Neural cell (in vitro differentiated cells): ENCODE data around the gene CD81. TPM values are rescaled to one million over a fixed set of nuclear protein-coding genes. Genes with fewer than 3 reads are reported as not detected.

Experiments
- H2AFZ ChIP-seq: fragments of 200-600, 300-800 bp; sonication (generic), shearing (Covaris generic); 2 replicates; pipeline ENCODE4 v1.6.0; 2014; ENCODE audit warnings: low read depth, mild to moderate bottlenecking, antibody characterized with exemption, low read length, moderate library complexity
- H3F3A ChIP-seq: fragments of 200-600 bp; shearing (Covaris generic); 2 replicates; pipeline ENCODE4 v1.6.1; 2016; ENCODE audit warnings: mild to moderate bottlenecking, moderate library complexity, mixed read lengths, antibody characterized with exemption, low read length; ENCODE audit not compliant: insufficient read depth, poor library complexity, severe bottlenecking
- H3K27ac ChIP-seq: fragments of 200-600, 300-800 bp; sonication (generic), shearing (Covaris generic); 2 replicates; pipeline ENCODE4 v1.5.1; 2014; ENCODE audit warnings: mild to moderate bottlenecking, low read length, moderate library complexity
- H3K27me3 ChIP-seq: fragments of 300-800, 200-600 bp; sonication (generic), shearing (Covaris generic); 2 replicates; pipeline ENCODE4 v1.6.0; 2014; ENCODE audit warnings: mild to moderate bottlenecking, low read depth, low read length, moderate library complexity; ENCODE audit not compliant: insufficient read depth
- H3K36me3 ChIP-seq: fragments of 300-800, 200-600 bp; sonication (generic), shearing (Covaris generic); 2 replicates; pipeline ENCODE4 v1.5.1; 2014; ENCODE audit warnings: mild to moderate bottlenecking, antibody characterized with exemption, low read length, moderate library complexity; ENCODE audit not compliant: insufficient read depth
- H3K4me2 ChIP-seq: fragments of 300-800, 200-600 bp; sonication (generic), shearing (Covaris generic); 2 replicates; pipeline ENCODE4 v1.6.0; 2014; ENCODE audit warnings: mild to moderate bottlenecking, low read length
- H3K4me3 ChIP-seq: fragments of 300-800, 200-600 bp; sonication (generic), shearing (Covaris generic); 2 replicates; pipeline ENCODE4 v1.5.1; 2014; ENCODE audit warnings: mild to moderate bottlenecking, low read length, moderate library complexity
- H3K79me2 ChIP-seq: fragments of 200-600 bp; shearing (Covaris generic); replicated peaks from 2 replicates; pipeline ENCODE4 v1.6.0; 2014; ENCODE audit warnings: mild to moderate bottlenecking, low read length, moderate library complexity; ENCODE audit not compliant: insufficient read depth
- H3K9ac ChIP-seq: fragments of 300-800, 200-600 bp; sonication (generic), shearing (Covaris generic); 2 replicates; pipeline ENCODE4 v1.6.1; 2016; ENCODE audit warnings: mild to moderate bottlenecking, low read length, mixed read lengths
- H3K9me2 ChIP-seq: fragments of 200-600 bp; shearing (Covaris generic); 2 replicates; pipeline ENCODE4 v1.6.1; 2016; ENCODE audit warnings: mild to moderate bottlenecking, low read length, mixed read lengths; ENCODE audit not compliant: insufficient read depth
- H3K9me3 ChIP-seq: fragments of 200-600, 300-800 bp; sonication (generic), shearing (Covaris generic); 2 replicates; pipeline ENCODE4 v1.6.1; 2016; ENCODE audit warnings: mild to moderate bottlenecking, mixed run types, low read length, moderate library complexity, mixed read lengths
- H4K20me1 ChIP-seq: fragments of 200-600 bp; shearing (Covaris generic); 2 replicates; pipeline ENCODE4 v1.6.1; 2016; ENCODE audit warnings: mild to moderate bottlenecking, mixed run types; ENCODE audit not compliant: insufficient read depth
- CTCF ChIP-seq: fragments of 450-650 bp; IDR thresholded peaks from 2 replicates; pipeline ENCODE4 v1.5.1; 2014; ENCODE audit warnings: antibody characterized with exemption, mild to moderate bottlenecking, moderate library complexity; ENCODE audit not compliant: poor library complexity, severe bottlenecking
- EP300 ChIP-seq: fragments of 450-650 bp; conservative IDR thresholded peaks from 2 replicates; pipeline ENCODE4 v1.6.1; 2014; ENCODE audit warnings: antibody characterized with exemption, mild to moderate bottlenecking, moderate library complexity; ENCODE audit not compliant: poor library complexity, severe bottlenecking
- EZH2 ChIP-seq: fragments of 200-600, 300-800 bp; shearing (Covaris generic), sonication (generic); IDR thresholded peaks from 2 replicates; pipeline ENCODE4 v1.6.1; 2014; ENCODE audit warnings: antibody characterized with exemption, low read length, borderline replicate concordance, mild to moderate bottlenecking; ENCODE audit not compliant: insufficient read depth, poor library complexity, severe bottlenecking
- MXI1 ChIP-seq: fragments of 450-650 bp; conservative IDR thresholded peaks from 2 replicates; pipeline ENCODE4 v1.6.1; 2014; ENCODE audit warnings: antibody characterized with exemption, mild to moderate bottlenecking; ENCODE audit not compliant: poor library complexity, severe bottlenecking
- POLR2AphosphoS5 ChIP-seq: IDR thresholded peaks from 2 replicates; pipeline ENCODE4 v1.6.1; 2012
- RAD21 ChIP-seq: fragments of 450-650 bp; conservative IDR thresholded peaks from 2 replicates; pipeline ENCODE4 v1.6.1; 2014; ENCODE audit warnings: antibody characterized with exemption, mild to moderate bottlenecking, moderate library complexity
- REST ChIP-seq: IDR thresholded peaks from 2 replicates; pipeline ENCODE4 v1.6.1; 2012; ENCODE audit warnings: borderline replicate concordance
- SMC3 ChIP-seq: fragments of 450-650 bp; conservative IDR thresholded peaks from 2 replicates; pipeline ENCODE4 v1.6.1; 2014; ENCODE audit warnings: antibody characterized with exemption, mild to moderate bottlenecking, moderate library complexity; ENCODE audit not compliant: poor library complexity
- TAF1 ChIP-seq: IDR thresholded peaks from 2 replicates; pipeline ENCODE4 v1.6.1; 2012; ENCODE audit warnings: low read depth
- polyA plus RNA-seq: library from polyadenylated mRNA; depleted of rRNA; stranded (reverse); fragments of >200 nt; gene quantifications from 2 replicates; pipeline ENCODE4 v1.2.3, GENCODE V29; 2014

The CD81 gene
- polyA plus RNA-seq, 1 donor from 2014 or later: 97.8 TPM

- no peak overlapping the region for H3K4me2 ChIP-seq
- no peak overlapping the region for H2AFZ ChIP-seq
- no peaks in the 10 kb centered on the region for H3K36me3 ChIP-seq
- no peaks in the 10 kb centered on the region for H3K27me3 ChIP-seq
- H3K4me3 ChIP-seq: no peak overlapping the region
- no peak overlapping the region for H3K27ac ChIP-seq
- H3K9me3 ChIP-seq: no peaks in the 10 kb centered on the region
- H4K20me1 ChIP-seq: no peaks in the 10 kb centered on the region
- no peaks in the 10 kb centered on the region for H3K9me2 ChIP-seq
- no peak overlapping the region for H3K9ac ChIP-seq
- TF ChIP-seq MXI1: no peak
- no peak for TF ChIP-seq EZH2
- TF ChIP-seq SMC3: no peak
- no peak for TF ChIP-seq RAD21
- TF ChIP-seq REST: no peak
- TF ChIP-seq CTCF: no peak
- TF ChIP-seq EP300: no peak
- TF ChIP-seq TAF1: no peak
- TF ChIP-seq POLR2AphosphoS5: no peak
- H3F3A ChIP-seq: no peaks in the 10 kb centered on the region
- H3K79me2 ChIP-seq: peaks cover 13% of the 10 kb centered on the region
Measured at GRCh38 chr11:2397005-2397404, 19.9 kb downstream of the CD81 start.

GRCh38 chr11:2398664-2399355, 21.7 kb downstream of the CD81 start:
- Histone ChIP-seq H3K27me3 (no peaks in the 10 kb centered on the region), H3K4me3 (peak overlapping the region; percentile 86), H3K9me3 (no peaks in the 10 kb centered on the region), H3K9ac (peak overlapping the region; percentile 98), H3K36me3 (no peaks in the 10 kb centered on the region), H3K79me2 (peaks cover 13% of the 10 kb centered on the region), H2AFZ (no peak overlapping the region), H3K4me2 (peak overlapping the region; percentile 84), H3F3A (no peaks in the 10 kb centered on the region), H3K9me2 (no peaks in the 10 kb centered on the region), H3K27ac (no peak overlapping the region), H4K20me1 (no peaks in the 10 kb centered on the region)
- no peak for TF ChIP-seq SMC3
- TF ChIP-seq EP300: no peak
- TF ChIP-seq TAF1: no peak
- no peak for TF ChIP-seq EZH2
- no peak for TF ChIP-seq POLR2AphosphoS5
- no peak for TF ChIP-seq REST
- TF ChIP-seq CTCF: no peak
- TF ChIP-seq RAD21: no peak
- no peak for TF ChIP-seq MXI1
